ENCODE data around the gene TMED3. TPM values are rescaled to one million over a fixed set of nuclear protein-coding genes. Genes with fewer than 3 reads are reported as not detected.
"Not testable (repeated sequence)": the region's sequence is repeated elsewhere in the genome, so short reads cannot be mapped to it uniquely, and the experiment has no call there.

TMED3 gene
- total RNA-seq, 1 donor from 2014 or later: 129 TPM

DNA sequence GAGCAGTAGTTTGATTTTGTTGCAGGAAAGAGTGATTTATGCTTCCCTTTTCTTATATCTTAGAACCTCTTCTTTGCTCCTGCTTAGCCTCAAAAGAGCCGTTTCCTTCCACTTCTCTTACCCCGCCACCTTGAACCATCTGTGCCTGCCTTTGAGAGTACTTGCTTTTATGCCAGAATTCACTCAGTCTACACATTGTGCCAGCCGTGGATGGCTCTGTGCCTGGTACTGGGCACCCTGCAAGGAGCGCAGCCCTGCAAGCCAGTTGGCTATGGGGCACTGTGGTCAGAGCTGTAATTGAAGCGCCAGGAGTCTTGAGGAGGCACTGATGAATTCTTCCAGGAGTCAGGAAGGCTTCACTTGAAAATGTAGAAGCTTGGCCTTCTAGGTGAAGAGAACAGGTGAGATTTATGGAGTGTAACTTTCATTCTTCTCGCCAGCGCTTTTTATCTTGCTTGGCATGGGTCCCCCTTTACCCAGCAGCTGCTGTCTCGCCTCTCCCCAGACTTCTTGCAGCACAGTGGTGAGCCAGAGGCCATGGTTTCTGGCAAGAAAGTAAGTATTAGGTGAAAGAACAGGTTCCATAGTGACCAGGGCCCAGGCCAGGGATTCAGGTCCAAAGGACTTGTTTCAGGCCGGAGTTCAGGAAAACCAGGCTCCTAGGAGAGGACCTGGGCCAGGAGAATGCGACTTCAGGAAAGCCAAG, 4.9 kb downstream of the TMED3 start:
- DNase-seq (ENCODE audit: low read depth): no peak

DNA sequence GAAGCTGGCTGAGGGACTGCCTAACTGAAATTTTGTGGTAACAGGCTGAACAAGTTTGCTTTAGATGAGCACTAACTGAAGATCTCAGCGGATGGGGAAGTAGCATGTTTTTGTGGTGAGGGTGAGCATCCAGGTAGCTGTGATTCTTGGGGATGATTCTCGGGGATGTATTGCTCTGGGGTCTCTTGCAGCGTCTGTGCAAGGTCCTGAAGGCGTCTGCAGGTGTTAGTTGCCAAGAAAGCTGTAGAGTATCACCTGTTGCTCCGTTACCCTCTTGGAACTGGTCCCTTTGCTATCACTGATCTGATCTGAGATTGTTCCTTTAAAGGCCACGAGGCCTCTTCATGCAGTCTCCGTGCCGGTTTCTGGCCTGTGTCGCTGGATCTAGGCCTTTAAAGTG, 6.0 kb downstream of the TMED3 start:
- DNase-seq (ENCODE audit: low read depth): no peak

DNA sequence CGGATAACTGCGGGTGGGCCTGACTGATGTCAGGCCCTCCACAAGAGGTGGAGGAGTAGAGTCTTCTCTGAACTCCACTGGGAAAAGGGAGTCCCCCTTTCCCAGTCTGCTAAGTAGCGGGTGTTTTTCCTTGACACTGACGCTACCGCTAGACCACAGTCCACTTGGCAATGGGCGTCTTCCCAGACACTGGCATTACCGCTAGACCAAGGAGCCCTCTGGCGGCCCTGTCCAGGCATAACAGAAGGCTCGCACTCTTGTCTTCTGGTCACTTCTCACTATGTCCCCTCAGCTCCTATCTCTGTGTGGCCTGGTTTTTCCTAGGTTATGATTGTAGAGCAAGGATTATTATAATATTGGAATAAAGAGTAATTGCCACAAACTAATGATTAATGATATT, 9.1 kb downstream of the TMED3 start:
- DNase-seq (ENCODE audit: low read depth): not testable (repeated sequence)

DNA sequence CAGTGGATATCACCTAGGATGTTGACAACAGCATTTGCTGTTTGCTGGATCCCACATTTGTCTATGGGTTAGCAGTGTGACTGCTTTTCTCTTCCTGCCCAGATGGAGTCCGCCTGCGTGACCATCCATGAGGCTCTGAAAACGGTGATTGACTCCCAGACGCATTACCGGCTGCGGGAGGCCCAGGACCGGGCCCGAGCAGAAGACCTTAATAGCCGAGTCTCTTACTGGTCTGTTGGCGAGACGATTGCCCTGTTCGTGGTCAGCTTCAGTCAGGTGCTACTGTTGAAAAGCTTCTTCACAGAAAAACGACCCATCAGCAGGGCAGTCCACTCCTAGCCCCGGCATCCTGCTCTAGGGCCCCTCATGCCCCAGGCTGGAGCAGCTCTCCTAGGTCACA, 11.0 kb downstream of the TMED3 start:
- DNase-seq (ENCODE audit: low read depth): no peak

DNA sequence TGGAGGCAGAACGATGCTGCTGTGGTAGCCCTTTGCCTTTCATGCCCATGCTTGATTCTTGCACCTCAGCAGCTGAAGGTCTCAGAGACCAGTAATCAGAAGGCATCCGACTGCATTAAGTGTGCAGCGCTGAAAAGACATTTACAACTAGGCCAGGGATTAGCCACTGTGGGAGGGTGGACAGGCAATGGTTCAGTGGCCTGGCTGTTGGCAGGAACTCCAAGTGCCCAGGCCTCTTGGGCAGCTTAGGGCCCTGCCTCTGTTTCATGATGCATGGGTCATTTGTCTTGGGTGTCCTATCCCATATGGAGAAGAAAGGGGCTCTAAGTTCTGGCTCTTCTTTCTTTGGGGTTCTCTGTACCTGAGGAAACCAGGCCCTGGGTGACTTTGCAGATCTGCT, 11.4 kb downstream of the TMED3 start:
- DNase-seq (ENCODE audit: low read depth): no peak

DNA sequence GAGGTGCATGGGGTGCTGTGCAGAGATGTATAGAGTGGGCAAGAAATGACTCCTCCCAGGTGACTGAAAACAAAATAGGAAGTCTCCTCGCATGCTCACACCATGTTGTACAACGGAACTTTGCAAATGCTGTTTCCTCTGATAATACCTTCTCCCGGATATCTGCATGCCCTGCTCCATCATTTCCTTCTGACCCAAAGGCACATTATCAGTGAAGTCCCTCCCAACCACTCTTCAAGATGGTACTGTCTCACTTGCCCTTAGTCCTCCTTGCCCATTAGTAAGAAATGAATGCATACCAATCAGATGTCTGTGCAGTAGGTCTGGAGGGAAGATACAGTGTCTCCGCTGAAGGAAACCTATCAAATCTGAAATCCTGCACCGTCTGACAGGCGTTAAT, 12.0 kb downstream of the TMED3 start:
- DNase-seq (ENCODE audit: low read depth): no peak

DNA sequence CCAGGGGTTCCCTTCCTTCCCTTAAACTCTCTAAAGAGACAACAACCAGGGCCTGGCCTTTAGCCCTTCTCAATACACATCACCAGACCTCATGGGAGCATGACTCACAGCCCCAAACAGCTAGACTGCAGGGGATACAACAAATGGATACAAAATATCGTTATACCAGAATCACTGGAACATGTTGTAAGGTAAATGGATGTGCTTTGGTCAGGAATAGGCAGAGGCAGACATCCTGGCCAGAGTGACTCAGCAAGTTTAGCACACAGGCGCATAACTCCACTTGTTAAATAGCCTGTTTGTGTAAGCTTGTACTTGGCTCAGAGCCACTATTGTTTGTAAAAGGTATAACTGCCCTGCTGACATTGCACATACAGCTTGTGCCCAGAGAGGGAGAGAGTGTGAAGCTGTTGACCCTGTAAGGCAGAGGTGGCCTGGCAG, 18.3 kb downstream of the TMED3 start:
- DNase-seq (ENCODE audit: low read depth): peak; percentile 72

DNA sequence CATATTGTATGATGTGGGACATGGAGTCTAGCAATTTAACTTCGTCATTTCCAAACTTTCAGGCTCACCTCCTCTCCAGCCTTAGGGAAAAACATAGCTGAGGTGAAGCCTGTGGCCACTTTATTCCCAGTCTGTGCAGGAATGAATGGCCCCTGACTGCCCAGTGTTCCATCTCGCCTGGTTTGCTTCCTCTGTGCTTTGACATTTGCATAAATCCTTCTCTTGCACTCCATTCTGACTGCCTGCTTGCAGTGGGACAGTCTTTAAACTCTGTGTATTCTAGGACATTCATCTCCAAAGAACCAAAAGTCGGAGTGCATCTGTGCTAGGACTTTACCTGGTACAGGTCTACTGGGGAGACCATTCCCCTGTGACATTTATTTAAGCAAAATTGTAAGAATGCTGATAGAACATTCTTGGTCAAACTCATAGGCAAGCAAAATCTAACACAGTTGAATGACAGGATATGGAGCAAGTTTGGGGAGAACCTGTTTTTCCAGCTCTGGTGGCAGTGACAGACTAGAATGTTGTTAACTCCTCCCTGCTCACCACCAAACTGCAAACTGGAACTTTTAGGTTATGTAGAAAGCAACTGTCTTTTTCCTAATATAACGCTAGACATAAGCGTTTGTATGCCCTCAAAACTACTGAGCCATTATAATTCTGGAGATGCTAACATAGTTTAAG, 22.1 kb downstream of the TMED3 start:
- DNase-seq (ENCODE audit: low read depth): no peak

DNA sequence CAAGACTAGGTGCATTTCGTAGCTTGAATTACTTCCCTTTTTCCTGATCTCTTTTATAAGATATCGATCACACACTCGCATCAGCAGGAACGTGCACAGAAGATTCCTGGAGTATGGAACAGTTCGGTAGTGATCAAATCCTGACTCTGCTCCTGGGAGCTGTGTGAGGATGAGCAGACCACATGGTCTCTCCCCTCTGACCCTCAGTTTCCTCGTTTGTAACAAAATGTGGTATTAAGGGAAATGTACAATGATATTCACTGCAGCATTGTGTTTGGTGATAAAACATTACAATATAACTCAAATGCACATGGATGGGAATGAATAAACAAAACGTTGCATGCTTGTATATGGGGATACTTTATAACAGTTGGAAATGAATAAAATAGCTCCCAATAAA, 26.7 kb downstream of the TMED3 start:
- DNase-seq (ENCODE audit: low read depth): no peak

DNA sequence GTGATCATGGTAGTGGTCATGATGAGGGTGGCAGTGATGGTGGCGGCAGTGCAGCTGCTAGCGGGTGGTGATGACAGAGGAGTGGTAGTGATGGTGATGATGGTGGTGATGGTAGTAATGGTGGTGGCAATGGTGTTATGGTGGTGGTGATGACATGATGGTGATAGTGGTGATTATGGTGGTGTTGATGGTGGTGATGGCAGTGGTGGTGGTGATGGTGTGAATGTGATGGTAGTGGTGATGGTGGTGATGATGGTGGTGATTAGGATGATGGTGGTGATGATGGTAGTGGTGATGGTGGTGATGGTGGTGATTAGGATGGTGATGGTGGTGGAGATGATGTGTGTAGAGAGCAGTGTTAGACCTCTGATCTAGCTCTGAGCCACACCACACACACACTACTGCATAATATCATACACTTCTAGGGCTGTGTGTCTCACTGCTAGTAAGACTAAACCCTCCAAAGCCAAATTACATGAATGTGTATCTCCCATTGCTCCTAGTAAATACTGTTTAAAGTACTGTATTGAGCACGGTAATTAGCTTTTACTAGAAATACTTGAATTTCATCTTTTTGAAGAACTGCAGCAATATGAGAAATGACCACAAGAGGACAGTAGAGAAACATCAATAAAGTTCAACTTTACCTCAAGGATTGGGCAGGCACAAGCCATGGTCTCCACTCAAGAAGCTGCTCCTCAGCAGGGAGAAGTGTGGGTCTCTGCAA, 28.8 kb downstream of the TMED3 start:
- DNase-seq (ENCODE audit: low read depth): peak; percentile 54

DNA sequence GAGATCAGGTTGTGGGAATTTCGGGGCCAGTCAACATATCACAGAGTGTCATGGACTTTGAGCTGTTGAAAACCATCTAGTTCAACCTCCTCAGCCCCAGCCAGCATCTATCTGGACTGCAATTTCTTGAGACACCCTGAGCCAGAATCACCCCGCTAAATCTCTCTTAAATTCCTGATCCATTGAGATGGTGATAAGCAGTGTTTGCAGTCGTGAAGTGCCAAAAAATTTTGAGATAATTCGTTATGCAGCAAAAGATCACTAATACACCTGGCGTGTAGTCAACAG, 29.3 kb downstream of the TMED3 start:
- no peak for DNase-seq (ENCODE audit: low read depth)

DNA sequence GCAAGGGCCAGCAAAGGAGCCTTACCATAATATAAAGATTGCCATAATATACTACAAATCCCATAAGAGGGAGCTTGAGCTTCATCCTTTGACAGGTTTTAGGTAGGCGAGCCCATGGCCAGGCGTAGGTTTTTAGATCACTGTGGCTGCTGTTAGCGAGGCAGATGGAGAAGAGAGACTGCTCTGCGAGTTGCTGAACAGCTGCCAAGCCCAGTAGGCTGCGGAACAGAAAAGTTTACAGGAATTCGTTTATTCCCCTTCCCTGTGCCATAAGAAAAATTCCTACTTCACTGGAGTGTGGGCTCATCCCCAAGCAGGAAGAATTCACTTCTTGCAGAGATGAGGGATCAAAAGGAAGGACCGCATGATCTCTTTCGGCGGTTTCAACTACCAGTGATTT, 30.5 kb downstream of the TMED3 start:
- DNase-seq (ENCODE audit: low read depth): no peak

DNA sequence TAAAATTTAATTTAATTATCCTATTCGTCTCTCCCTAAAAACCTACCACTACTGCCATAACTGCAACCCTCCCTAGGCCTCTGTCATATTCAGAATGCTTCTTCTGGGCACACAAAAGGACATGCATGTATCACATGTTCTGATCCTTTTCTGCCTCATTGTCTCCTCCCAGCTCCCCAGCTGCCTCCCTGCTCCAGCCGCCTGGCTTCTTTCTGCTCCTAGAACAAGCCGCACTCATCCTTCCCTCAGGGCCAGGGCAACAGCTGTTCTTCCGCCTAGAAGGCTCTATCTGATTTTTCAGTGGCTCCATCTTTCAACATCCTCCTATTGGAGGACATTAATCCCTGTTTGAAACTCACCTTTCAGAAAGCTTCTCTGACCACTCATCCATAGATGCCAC, 38.6 kb downstream of the TMED3 start:
- DNase-seq (ENCODE audit: low read depth): peak; percentile 64

DNA sequence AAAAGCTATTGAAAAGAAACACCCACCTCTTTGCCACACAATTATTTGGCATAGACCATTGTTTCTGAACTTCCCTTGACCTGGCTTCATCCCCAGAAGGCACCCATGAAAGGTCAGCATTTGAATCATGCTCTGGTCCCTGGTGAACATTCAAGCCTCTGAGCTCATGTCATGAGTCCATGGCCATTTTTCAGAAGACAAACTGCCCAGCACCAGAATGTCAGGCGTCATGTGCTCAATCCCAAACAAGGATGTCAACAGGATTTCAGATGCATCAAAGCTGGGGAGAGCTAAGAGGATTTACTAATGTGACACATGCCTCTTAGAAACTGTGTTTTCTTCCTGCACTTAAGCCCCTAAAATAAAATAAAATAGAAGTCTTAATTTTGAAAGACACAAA, 41.3 kb downstream of the TMED3 start:
- no peak for DNase-seq (ENCODE audit: low read depth)

DNA sequence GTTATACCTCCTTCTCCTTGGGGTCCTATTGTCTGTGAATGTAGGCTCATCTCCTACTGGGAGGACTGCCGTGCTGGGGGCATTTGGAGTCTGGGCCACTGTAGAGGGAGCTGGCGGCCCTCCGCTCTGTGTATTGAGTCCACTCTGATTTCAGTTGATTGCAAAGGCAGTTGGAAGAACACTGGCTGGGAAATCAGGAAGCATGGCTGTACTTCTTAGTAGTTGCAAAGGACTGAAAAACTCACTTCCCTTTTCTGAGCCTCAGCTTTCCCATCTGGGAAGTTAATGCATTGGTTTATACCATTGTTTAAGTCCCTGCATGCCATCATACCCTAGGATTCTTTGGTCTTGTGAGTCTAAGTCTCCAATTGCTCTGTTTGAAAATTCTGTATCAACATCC, 46.7 kb downstream of the TMED3 start:
- no peak for DNase-seq (ENCODE audit: low read depth)

DNA sequence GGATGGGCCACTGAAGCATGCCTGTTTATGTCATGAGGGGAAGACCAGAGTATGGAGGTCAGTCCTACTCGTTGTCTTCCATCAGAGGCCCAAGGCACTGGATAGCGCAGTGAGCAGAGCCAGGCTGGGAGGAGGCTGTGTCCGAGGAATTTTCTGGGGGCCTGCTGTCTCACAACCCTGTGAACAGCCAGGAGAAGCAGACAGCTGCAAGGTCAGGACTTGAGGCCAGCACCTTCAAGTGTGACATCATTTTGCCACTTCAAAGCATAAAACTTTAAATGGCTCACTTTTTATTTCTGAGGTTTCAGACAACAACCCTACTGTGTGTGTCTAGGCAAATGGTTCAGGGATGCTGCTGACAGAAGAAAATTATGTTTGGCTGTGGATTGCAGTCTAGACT, 47.2 kb downstream of the TMED3 start:
- no peak for DNase-seq (ENCODE audit: low read depth)

DNA sequence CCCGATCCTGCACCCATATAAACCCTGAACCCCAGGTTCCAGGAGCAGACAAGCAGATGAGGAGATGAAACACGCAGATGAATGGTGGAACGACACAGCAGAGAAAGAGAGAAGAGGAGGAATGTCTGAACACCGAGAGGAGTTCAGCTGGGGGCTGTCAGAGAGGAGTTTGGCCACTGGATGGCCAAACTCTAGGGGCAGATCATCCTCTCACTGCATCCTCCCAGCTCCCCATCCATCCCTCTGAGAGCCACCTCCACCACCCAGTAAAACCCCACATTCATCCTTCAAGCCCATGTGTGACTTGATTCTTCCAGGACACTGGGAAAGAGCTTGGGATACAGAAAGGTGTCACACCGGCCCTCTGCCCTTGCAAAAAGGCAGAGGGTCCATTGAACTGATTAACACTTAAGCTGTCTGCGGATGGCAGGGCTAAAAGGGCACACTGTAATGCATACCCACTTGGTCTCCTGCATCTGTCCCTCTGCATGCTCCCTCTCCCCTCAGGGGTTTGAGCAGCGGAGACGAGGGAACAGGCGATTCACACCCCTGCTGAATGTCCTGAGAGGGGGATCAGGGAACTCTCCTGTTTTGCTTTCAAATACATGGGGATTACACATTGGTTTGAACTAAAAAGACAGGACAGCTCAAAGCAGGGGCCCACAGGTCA, 53.8 kb downstream of the TMED3 start:
- DNase-seq (ENCODE audit: low read depth): no peak

DNA sequence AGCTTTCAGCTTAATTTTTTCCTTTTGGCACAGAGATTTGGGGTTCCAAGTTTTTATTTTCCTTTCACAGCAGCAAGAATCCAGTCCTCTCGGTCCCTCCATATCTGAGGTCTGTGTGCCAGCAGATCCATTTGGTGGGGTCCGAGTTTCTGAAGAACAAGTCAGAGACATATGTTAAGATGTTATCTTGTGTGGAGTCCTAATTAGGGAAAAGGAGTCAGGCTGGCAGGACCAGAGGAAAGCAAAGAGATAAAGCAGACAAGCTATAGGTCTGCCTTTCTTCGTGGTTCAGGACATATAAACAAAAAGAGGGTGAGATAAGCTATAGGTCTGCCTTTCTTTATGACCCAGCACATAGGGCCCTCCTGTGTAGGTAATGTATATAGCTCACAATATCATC, 54.9 kb downstream of the TMED3 start:
- no peak for DNase-seq (ENCODE audit: low read depth)

DNA sequence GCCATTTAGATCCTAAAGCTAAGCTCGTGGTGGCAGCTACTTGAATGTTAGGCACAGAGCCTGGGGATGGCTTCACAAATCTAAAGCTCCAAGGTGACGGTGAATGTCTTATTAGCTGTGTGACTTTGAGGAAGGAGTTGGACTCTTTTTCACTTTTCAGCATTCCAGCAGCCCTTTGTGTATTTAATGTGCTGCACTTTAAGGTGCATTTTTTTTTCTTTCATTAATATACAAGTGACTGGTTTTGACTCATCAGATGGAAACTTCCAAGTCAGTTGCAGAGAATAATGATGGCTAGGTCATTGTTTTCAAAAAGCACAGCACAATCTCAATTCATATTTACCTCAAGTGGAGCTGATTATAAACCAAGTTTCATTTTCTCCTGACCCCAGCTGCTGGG, 55.8 kb downstream of the TMED3 start:
- DNase-seq (ENCODE audit: low read depth): no peak

DNA sequence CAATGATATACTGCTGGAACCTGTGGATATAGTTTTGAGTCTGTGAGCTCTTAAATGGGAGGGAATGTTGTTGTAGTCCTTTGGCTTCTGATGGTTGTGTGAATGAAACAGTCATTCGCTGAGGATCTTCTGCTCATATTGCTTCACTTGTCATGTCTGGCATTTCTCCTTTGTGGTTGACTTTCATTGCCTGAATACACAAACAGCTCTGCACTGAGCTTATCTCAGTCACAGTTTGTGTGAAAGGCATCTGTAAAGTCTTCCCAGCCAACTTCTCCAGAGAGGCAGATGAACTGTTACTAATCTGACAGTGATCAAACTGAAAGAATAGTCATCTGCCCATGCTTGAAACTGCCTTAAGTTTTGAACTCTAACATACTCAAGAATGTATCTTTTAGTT, 59.8 kb downstream of the TMED3 start:
- peak; percentile 40 for DNase-seq (ENCODE audit: low read depth)

DNA sequence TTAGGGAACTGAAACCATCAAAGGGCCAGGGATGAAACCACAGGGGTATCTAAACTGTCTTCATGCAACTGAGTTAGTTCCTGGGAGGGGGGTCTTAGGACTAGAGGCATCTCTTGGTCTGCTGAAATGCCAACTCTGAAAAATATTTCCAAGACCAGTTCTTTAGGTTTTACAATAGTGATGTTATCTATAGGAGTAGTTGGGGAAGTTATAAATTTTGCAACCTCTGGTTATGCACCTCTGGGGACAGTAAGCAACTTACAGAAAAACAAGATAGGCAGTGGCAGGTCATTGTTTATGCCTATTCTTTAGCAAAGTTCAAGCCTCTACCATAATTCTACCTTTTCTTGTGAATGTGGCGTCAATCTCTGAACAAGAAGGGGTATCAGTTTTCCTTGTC, 60.7 kb downstream of the TMED3 start:
- DNase-seq (ENCODE audit: low read depth): no peak

DNA sequence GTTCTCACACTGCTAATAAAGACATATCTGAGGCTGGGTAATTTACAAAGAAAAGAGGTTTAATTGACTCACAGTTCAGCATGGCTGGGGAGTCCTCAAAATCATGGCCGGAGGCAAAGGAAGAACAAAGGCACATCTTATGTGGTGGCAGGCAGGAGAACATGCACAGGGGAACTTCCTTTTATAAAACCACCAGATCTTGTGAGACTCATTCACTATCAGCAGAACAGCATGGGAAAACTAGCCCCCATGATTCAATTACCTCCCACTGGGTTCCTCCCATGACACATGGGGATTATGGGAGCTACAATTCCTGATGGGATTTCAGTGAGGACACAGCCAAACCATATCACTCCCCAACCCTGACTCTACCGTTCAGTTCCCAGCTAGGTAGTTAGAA, 61.5 kb downstream of the TMED3 start:
- DNase-seq (ENCODE audit: low read depth): no peak
